GM18526 (cell line): Measurements from ENCODE around the gene WDR46.

Experiments
- POLR2A ChIP-seq: IDR thresholded peaks from 3 replicates; pipeline ENCODE4 v1.6.1; 2011; ENCODE audit not compliant: insufficient read length; ENCODE audit errors: extremely low read depth

WDR46 gene

DNA sequence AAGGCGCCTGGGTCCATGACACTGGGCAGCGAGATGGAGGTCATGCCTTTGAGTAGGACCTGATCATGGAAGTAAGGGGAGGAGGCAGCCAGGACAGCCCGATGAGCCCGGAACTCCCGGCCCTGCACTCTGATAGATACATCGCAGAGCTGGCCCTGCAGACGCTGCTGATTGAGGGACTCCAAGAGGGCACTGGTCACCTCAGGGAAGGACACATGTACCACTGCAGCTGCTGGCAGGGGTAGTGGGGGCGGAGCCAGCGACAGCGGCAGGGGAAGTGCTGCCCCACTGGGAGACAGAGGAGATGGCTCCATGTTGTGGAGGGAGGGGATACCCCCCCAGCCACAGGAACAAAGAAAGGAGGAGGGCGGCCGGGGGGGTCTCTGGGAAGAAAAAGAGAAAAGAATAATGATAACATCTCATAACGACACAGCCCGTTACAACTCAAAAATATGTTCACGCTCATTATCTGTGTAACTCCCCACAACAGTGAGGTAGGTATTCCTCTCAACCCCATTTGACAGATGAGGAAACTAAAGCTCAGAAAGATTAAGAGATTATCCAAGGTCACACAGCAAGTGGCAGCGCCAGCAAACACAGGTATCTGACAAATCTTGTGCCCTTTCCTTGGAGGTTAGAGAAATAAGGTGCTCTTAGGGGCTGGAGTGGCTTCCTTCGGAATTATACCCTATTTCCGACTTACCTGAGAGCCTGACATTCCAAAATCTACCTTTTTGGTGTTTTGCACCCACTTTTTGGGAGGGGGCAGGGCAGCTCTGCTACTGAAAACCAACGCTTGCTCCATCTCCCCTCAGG lies 27.8 kb upstream of the WDR46 start:
- TF ChIP-seq POLR2A = no peak

DNA sequence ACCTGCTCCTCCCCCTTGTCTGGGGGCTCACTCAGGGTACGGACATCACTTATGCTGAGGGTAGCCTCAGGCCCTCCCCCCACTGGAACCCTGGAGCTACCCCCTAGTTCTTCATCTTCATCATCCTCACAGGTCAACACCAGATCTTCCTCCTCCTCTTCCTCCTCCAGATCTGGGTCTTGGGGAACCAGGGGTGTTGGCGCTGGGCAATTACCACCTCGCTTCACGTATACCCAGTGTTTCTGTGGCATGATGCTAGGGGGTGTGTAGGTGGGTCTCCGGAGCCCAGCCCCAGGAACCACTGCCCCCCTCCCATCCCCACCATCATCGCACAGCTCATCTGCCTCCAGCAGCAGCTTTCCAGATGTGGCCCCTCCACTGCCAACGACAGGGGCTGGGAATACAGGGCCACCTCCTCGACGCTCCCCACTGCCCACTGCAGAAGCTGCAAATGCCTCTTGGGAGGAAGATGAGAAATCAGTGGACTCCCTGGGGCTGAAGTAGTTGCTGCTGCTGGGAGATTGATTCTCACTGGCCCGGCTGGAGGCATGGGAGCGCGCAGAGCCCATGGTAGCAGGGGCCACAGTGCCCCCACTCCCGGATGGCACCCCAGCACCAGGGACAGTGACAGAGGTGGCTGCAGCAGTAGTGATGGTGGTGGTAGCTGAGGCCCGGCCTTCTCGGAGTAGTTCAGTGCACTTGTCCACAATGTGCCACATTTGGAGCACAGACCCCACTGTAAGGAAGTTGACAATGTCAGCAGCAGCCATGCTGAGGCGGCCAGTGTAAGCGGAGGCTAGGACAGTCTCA lies 27.0 kb upstream of the WDR46 start:
- no peak for TF ChIP-seq POLR2A

DNA sequence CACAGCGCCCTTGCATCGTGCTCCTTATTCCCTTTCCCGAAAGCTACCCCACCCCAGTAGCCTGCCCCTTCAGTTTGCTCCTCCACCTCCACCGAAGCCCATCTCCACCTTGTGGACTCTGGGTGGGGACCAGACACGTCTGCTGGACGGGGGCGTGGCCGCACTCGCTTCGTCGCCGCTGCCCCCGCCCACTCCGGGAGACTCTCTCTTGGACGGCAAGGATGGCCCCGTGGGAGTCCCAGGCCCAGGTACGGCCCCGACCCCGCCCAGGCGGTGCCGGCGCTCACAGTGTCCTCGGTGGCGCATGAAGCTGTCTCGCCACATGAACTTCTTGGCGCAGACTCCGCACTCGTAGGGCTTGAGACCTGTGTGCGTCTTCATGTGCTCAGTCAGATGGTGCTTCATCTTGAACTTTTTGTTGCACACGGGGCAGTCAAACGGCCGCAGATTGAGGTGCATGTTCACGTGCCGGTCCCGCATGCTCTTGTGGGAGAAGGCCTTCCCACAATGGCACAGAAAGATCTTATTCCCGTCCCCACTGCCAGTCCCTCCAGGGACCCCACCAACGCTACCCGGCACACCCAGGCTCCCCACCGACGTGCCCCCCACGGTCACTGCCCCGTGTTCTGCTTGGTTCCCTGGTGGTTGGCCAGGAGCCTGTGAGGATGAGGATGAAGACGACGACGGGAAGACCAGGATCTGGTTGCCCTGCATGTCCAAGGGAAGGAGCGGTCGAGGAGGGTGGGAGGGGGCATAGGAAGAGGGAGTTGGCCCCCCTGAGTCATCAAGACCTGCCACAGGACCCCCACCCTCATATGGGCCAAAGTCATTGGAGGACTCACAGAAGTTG lies 26.1 kb upstream of the WDR46 start:
- no peak for TF ChIP-seq POLR2A

DNA sequence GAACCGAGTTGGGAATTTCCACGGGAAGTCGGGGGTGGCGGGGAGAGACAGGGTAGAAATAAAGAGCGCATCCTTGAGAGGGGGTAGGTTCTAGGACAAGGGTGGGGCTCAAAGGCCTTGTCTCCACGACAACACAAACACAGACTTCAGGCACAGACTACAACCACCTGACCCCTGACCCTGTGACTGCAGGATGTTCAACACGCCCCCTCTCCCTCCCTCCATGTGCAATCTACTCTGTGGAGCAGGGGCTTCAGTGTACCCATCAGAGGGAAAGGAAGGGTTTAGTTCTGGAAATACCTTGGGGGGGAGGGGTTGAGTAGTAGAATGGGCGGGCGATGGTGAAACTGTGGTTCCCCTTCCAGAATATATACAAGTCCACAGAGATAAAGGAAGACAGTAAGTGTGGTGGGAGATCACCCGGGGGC lies 25.5 kb upstream of the WDR46 start:
- no peak for TF ChIP-seq POLR2A

DNA sequence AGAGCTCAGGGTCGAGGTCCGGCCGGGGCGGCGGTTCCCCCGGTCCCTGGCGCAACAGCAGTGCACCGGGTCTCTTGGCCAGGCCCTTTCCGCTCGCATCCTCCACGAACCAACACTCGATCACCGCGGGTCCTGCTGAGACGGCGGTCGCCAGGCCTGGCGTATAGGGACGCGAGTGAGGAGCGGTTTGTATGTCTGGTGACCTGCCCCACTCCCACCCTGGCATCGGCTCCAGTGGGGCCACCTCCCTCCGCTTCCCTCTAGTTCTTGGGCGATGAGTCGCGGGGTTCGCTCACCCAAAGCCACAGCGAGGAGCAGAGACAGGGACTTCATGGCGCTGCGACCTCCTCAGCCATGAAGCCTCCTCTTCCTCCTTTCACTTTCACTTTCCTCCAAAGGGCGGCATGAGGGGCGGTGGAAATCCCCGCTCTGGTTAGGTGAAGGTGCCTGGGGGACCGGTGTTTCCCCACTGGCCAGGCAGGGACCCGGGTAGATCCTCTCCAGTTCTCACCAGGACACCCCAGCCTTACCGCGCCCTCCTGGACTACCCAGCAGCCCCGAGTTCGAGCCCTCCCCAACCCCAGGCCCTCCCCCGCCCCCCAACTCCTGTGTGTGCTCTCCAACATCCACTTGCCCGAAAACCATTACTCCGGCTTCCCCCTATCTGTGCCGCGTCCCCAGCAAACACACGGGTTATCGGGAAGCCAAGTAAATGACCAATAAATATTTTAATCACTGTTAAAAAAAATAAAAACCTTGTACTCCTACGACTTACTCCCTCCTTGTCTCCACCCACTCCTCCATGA lies 24.9 kb upstream of the WDR46 start, which contains the start of gene TAPBP:
Gene TAPBP, minus strand, starts transcription at position 370 of the 806 bp plus-strand sequence. Its CDS starts 37 bp downstream, at position 333.
- TF ChIP-seq POLR2A = peak; percentile 81

DNA sequence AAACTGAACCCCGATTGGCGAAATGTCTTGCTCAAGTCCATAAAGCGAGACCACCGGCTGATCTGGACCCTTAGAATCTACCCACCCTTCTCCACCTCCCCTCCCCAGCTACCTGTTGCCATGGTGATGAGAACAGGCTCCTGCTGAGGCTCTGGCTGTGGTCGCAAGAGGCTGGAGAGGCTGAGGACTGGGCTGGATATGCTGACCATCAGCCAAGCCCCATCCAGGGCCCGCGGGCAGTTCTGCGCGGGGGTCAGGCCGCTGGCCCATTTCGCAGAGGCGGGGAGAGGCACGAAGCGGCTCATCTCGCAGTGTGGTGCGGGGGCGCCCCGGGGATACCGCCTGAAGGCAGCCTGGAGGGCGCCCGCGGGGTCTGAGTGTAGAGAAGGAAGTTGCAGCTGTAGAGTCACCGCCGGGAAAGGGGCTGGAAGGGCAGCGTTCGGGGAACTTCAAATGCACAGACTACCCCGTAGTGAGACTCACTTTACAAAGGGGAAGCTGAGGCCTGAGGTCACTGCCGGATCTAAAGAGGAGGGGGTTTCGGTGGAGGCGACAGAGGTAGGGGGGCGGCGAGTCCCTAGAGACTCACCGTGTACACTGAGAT lies 24.2 kb upstream of the WDR46 start:
- no peak for TF ChIP-seq POLR2A

DNA sequence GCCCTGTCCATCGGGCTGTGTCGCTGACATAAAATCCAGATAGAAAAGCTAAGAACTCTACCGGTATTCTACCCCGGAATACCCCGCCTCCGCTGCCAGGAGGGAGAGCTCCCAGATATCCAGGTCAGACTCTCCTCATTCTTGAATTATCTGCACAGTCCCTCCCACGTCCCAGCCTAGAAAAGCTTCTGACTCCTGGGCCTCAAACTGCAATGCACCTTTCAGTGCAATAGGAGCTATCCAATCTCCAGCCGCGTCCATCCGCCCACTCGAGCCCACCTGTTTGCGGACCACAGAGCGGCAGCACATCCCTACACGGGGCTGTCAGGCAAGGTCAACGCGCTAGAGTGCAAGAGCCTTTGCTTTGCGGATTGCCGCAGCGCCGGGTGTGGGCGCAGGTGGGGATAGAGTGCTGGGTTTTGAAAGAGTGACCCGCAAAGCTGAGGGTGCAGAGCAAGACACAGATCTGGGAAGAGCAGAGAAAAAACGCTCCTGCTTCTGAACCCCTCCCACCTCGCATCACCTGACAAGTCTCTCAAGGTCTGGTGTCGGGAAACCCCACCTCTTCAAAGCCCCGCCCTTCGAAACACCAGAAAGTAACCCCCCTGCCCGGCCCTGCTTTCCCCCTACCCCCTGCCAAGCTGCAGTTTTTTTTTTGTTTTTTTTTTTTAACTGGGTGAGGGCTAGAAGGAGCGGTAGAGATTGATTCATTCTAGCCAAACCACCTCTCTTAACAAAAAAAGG lies 23.5 kb upstream of the WDR46 start:
- no peak for TF ChIP-seq POLR2A

DNA sequence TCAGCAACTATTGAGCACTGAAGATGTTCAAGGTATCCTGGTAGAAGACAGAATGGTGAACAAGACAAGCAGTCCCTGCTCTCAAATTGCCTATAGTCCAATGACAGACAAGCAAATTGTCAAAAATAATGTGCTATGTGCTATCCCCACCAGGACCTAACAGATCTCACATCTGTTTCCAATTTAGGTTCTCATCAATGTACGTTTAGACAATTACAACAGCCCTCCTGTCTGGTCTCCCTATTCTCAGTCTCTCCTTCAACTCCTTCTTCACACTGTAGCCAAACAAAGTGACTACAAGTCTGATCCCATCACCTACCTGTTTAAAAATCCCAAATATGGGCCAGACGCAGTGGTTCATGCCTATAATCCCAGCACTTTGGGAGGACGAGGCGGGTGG lies 17.3 kb upstream of the WDR46 start:
- no peak for TF ChIP-seq POLR2A

DNA sequence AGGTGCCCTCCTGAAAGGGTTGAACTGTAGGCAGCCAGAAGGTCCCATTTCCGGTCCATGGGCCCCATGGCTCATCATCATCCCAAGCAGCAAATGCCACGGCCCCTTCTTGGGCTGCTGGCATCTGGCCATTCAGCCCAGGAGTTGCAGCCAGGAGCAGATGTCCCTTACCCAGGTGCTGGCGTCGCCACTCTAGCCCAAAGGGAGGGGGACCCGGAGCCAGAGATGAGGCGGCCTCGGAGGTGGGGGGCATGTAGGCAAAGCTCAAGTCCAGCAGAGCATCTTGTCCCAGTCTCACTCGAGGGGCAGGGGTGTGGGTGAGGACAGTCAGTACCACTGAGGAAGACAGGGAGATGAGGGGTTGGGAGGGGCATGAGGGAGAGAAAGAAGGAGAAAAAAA lies 16.0 kb upstream of the WDR46 start:
- TF ChIP-seq POLR2A = no peak

DNA sequence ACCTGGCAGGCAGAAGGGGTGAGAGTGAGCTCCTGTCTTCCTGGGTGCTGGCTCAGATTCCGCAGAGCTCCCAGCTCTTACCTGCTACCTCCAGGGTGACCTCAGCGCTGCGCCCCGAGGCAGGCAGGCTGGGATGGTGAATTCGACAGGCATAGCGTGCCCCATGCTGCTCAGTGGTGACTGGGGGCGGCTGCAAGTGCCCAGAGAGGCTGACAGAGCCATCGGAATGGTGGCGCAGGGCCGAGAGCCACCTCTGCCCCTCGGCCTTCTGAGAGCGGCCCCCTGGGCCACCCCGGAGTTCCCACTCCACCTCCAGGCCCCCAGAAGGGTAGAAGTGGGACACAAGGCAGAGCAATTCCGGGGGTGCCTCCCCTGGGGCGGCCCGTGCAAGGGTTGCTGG lies 15.2 kb upstream of the WDR46 start:
- TF ChIP-seq POLR2A = no peak

DNA sequence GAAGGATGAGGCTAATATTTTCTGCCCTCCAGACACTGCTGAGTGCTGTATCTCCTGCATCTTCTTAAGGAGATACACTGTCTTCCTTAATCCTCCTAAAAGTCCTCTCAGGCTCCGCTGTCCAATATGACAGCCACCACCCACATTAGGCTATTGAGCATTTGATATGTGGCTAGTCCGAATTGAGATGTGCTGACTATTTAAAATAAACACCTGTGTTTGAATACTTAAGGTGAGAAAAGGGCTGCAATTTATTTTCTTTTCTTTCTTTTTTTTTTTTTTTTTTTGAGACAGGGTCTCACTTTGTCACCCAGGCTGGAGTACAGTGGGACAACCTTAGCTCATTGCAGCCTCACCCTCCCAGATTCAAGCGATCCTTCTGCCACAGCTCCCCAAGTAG lies 12.8 kb upstream of the WDR46 start:
- no peak for TF ChIP-seq POLR2A

DNA sequence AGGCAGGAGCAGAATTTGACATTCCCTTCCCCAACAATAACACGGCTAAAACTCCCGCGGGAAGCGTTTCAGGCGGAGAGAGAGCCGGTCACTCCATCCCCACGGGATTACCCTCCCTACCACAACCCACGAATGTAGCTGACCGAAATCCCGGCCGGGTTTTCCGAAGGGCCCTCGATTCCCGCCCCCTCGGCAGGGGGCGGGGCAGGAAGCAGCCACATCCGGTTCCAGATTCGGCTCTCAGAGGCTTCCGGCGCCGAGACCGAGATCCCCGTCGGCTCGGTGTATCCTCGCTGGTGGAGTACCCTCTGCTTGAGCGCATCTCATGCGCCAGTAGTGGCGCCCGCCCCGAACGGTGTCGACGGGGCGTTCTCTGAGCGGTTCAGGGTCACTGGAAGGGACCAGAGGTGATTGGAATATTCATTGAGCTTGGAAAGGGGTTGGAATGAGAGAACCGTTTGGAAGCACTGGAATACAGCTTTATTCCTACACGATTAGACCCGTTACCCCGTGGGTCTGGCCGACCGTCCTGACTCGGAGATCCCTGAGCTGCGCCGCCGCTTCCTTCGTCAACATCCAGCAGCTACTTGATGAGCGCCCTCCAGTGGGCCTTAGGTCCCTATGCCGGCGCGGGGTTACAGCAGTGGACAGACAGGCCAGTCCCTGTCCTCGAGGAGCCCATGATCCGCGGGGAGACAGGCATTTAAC lies 10.4 kb upstream of the WDR46 start:
- peak; percentile 85 for TF ChIP-seq POLR2A

DNA sequence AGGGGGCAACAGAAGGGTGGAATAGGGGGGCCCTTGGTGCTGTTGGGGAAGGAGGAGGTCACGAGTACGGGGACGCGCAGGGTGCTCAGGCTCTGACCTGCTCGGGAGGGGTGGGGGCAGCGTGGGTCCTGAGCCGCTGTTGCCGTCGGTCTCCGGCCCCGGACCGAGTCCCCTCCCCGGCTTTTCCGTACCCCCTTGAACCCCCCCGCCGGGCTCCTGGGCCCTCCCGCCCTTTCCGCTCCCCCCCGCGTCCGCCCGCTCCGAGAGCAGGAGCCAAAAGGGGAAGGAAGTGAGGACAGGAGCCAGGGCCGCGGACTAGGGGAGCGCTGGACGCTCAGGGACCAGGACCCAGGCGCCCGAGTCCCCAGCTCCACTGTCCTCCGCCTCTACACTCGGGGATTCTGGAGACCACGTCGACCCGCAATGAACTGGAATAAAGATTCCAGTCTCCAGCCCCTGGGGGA lies 9.8 kb upstream of the WDR46 start, which contains the start of gene RGL2:
Gene RGL2, minus strand, starts transcription at position 170 of the 464 bp plus-strand sequence. CDS start 332 bp downstream, outside the sequence.
- no peak for TF ChIP-seq POLR2A
